Stimulated activated naive CD8-positive, alpha-beta T cell treated with anti-CD3 and anti-CD28 coated beads, Interleukin-15, amount 100 ng/mL, for 72 hours (primary cell): Measurements from ENCODE around the gene ITGB3.

Source experiments
- ATAC-seq: fragments of 150-1000 bp; cut with Tn5 transposase; 2 replicates; pipeline ENCODE4 v1.10.0; 2021; ENCODE audit warnings: mild to moderate bottlenecking, moderate library complexity
- DNase-seq, 2 donors: peaks; one replicate each; pipeline ENCODE4 v3.0.0; 2021 to 2022
- H3K27ac Mint-ChIP-seq, 2 donors: one replicate each; pipeline ENCODE4 v1.8.0; 2022; ENCODE audit warnings: mild to moderate bottlenecking in 2 of 2, mixed read lengths in 2 of 2, moderate library complexity in 2 of 2
- H3K27me3 Mint-ChIP-seq: one replicate; pipeline ENCODE4 v1.8.0; 2022; ENCODE audit warnings: mixed read lengths
- H3K4me1 Mint-ChIP-seq: one replicate; pipeline ENCODE4 v1.8.0; 2022; ENCODE audit warnings: mild to moderate bottlenecking, mixed read lengths
- H3K4me3 Mint-ChIP-seq, 2 donors: one replicate each; pipeline ENCODE4 v1.8.0; 2022; ENCODE audit warnings: mild to moderate bottlenecking in 2 of 2, mixed read lengths in 2 of 2, moderate library complexity in 1 of 2
- H3K9me3 Mint-ChIP-seq, 2 donors: one replicate each; pipeline ENCODE4 v1.8.0; 2022; ENCODE audit warnings: mixed read lengths in 2 of 2

Gene ITGB3

DNA sequence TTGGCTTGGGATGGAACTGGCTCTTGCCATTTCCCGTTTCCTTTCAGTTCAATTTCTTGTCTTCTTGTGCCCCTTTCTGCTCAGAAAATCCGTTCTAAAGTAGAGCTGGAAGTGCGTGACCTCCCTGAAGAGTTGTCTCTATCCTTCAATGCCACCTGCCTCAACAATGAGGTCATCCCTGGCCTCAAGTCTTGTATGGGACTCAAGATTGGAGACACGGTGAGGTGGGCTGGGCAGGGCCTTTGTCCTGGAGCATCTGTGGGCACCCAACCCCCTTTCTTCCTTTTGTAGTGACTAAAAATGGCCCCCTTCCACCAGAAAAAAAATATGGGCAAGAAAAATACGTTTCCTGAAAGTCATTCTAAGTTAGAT, 37.2 kb downstream of the ITGB3 start:
- no peak for DNase-seq
- Mint-ChIP-seq H3K27me3 (no peaks in the 10 kb centered on the region), H3K27ac (no peak overlapping the region), H3K9me3 (no peaks in the 10 kb centered on the region), H3K4me3 (no peak overlapping the region), H3K4me1 (no peaks in the 10 kb centered on the region)
- ATAC-seq: no peak

GRCh38 chr17:47291242-47291873, 37.7 kb downstream of the ITGB3 start:
- H3K4me1 Mint-ChIP-seq: no peaks in the 10 kb centered on the region
- no peak overlapping the region for H3K4me3 Mint-ChIP-seq

DNA sequence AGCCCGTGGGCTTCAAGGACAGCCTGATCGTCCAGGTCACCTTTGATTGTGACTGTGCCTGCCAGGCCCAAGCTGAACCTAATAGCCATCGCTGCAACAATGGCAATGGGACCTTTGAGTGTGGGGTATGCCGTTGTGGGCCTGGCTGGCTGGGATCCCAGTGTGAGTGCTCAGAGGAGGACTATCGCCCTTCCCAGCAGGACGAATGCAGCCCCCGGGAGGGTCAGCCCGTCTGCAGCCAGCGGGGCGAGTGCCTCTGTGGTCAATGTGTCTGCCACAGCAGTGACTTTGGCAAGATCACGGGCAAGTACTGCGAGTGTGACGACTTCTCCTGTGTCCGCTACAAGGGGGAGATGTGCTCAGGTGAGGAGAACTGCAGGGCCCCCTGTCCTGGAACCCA, 38.6 kb downstream of the ITGB3 start:
- no peaks in the 10 kb centered on the region for H3K4me1 Mint-ChIP-seq
- no peak for ATAC-seq
- no peak overlapping the region for H3K4me3 Mint-ChIP-seq
- no peak for DNase-seq
- H3K27ac Mint-ChIP-seq: no peak overlapping the region
- H3K9me3 Mint-ChIP-seq: no peaks in the 10 kb centered on the region
- H3K27me3 Mint-ChIP-seq: no peaks in the 10 kb centered on the region

More at GRCh38 chr17:47291242-47291873, 37.7 kb downstream of the ITGB3 start:
- H3K27ac Mint-ChIP-seq: peak overlapping the region in 1 of 2 donors; percentile 22
- ATAC-seq: no peak
- no peaks in the 10 kb centered on the region for H3K9me3 Mint-ChIP-seq
- no peaks in the 10 kb centered on the region for H3K27me3 Mint-ChIP-seq
- DNase-seq: no peak

GRCh38 chr17:47295037-47295873, 41.6 kb downstream of the ITGB3 start:
- DNase-seq: no peak
- Mint-ChIP-seq H3K27me3 (no peaks in the 10 kb centered on the region), H3K4me3 (no peak overlapping the region), H3K4me1 (no peaks in the 10 kb centered on the region), H3K27ac (peak overlapping the region in 1 of 2 donors; percentile 86), H3K9me3 (no peaks in the 10 kb centered on the region)
- ATAC-seq: no peak

- ATAC-seq (no peak), DNase-seq (no peak)
- Mint-ChIP-seq H3K27ac (no peak overlapping the region), H3K9me3 (no peaks in the 10 kb centered on the region), H3K4me1 (no peaks in the 10 kb centered on the region), H3K27me3 (no peaks in the 10 kb centered on the region), H3K4me3 (no peak overlapping the region)
These were observed 42.2 kb downstream of the ITGB3 start for GRCh38 chr17:47295874-47296255.

DNA sequence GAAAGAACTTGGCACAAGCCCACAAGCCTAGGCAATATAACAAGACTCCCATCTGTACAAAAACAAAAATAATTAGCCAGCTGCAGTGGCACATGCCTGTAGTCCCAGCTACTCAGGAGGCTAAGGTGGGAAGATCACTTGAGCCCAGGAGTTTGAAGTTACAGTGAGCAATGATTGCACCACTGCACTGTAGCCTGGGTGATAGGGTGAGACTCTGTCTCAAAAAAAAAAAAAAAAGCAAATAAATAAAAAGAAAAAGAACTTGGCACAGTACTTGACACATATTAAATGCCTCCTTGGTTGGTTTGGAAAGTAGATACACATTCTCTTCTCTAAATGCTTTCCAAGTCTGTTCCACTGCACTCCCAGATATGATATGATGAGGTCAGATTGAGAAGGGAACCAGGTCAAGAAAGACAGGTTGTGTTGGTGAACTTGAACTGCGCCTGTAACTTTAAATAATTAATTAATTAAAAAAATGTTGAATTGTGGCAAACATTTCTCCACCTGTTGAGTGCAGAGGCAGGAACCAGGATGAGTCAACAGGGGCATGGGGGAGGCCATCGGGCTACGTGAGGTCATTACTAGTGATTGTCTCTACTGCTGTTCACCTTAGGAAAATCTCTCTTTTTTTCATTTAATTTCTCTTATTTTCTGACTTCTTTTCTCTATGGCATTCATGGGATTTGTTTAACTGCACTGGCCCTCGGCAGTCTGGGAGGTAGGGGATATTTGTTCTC, 44.2 kb downstream of the ITGB3 start:
- no peak for DNase-seq
- Mint-ChIP-seq H3K9me3 (peaks cover 11 to 13% of the 10 kb centered on the region in 2 donors), H3K4me1 (no peaks in the 10 kb centered on the region), H3K27me3 (no peaks in the 10 kb centered on the region), H3K27ac (no peak overlapping the region), H3K4me3 (no peak overlapping the region)
- no peak for ATAC-seq

DNA sequence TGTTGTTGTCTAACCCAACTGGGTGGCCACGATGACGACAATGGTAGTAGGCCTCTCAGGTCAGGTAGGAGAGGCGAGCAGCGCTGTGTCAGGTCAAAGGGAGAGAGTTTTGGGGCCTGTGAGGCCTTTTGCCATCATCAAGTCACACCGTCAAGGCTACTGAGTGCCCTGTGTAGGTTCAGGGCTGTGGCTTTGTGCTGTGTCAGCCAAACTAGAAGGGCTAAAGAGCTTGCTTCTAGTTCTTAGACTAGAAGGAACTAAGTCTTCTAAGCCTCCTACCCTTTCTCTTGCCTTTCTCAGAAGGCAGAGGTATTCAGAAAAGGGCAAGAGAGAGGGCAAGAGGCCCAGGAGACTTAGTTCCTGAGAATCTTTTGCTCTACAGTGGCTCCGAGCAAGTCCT, 45.1 kb downstream of the ITGB3 start:
- Mint-ChIP-seq H3K27ac (no peak overlapping the region), H3K27me3 (no peaks in the 10 kb centered on the region), H3K4me3 (no peak overlapping the region), H3K4me1 (no peaks in the 10 kb centered on the region), H3K9me3 (peaks cover 11 to 14% of the 10 kb centered on the region in 2 donors)
- no peak for ATAC-seq
- DNase-seq: no peak

DNA sequence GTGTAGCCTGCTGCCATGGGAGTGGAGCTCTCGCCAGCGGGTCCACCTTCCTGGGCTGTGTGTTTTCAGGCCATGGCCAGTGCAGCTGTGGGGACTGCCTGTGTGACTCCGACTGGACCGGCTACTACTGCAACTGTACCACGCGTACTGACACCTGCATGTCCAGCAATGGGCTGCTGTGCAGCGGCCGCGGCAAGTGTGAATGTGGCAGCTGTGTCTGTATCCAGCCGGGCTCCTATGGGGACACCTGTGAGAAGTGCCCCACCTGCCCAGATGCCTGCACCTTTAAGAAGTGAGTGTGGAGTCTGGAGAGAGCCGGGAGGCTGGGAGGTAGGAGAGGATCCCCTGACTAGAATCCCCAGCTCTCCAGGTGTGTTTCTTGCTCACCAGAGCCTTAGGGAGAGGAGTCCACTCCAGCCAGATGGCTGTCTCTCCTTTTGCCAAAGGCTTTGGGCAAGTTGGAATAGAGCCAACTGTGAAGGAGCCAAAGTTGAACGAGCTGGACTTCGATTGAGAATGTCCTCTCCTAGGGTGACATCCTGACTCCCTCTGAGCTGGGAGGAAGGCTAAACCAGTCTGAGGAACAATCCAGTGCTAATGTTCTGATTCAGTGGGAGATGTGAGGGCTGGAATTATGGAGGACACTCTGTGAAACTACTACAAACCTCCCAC, 45.7 kb downstream of the ITGB3 start:
- H3K4me1 Mint-ChIP-seq: no peaks in the 10 kb centered on the region
- ATAC-seq: no peak
- H3K4me3 Mint-ChIP-seq: no peak overlapping the region
- peaks cover 11 to 14% of the 10 kb centered on the region in 2 donors for H3K9me3 Mint-ChIP-seq
- DNase-seq: no peak
- H3K27me3 Mint-ChIP-seq: no peaks in the 10 kb centered on the region
- H3K27ac Mint-ChIP-seq: no peak overlapping the region

DNA sequence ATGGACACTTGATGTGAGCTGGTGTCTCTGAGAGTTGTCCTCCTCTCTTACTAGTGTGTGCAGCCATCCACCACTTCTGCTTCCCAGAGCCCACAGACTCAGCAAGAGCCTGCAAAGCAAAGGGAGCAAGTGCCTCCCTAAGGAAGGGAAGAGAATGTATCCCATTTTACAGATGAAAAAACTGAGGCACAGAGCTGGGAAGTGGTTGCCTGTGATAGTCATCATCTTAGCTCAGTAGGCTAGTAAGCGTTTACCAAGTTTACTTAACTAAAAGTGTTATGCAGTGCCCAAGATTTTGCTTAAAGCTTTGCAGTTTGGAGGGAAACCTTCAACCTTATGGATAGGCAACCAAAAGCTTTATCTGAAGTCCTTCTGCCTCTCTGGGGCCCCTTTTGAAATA, 47.1 kb downstream of the ITGB3 start:
- Mint-ChIP-seq H3K27me3 (no peaks in the 10 kb centered on the region), H3K27ac (no peak overlapping the region), H3K4me3 (no peak overlapping the region), H3K9me3 (peaks cover 11 to 14% of the 10 kb centered on the region in 2 donors), H3K4me1 (peaks cover 9% of the 10 kb centered on the region)
- ATAC-seq (no peak), DNase-seq (no peak)

DNA sequence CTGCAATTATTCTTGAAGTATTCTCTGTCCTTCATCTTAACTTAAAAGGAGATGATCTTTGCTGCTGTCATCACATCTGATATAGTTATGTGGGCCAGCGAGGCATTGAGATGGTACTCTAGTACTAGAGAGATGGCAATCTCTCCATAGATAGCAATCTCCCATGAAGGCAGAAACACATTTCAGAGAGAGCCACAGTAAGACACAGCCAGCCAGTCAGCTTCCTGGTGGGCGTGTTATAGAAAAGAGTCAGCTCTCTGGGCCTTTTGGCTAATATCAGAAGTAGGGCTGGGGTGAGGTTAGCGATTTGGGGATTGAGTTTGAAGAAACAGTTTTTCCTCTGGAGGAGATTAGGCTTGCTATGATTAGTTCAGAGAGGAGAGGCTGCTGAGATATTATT, 47.5 kb downstream of the ITGB3 start:
- DNase-seq (no peak), ATAC-seq (no peak)
- H3K27ac Mint-ChIP-seq: no peak overlapping the region
- peaks cover 11 to 14% of the 10 kb centered on the region in 2 donors for H3K9me3 Mint-ChIP-seq
- H3K4me1 Mint-ChIP-seq: peaks cover 13% of the 10 kb centered on the region
- H3K4me3 Mint-ChIP-seq: no peak overlapping the region
- no peaks in the 10 kb centered on the region for H3K27me3 Mint-ChIP-seq

- H3K4me1 Mint-ChIP-seq: peaks cover 16% of the 10 kb centered on the region
- no peak overlapping the region for H3K4me3 Mint-ChIP-seq
- DNase-seq: no peak
- peak overlapping the region in 1 of 2 donors; percentile 22 for H3K27ac Mint-ChIP-seq
- peaks cover 11 to 14% of the 10 kb centered on the region in 2 donors for H3K9me3 Mint-ChIP-seq
- ATAC-seq: no peak
- H3K27me3 Mint-ChIP-seq: no peaks in the 10 kb centered on the region
These were observed 48.2 kb downstream of the ITGB3 start for GRCh38 chr17:47301831-47302230.

DNA sequence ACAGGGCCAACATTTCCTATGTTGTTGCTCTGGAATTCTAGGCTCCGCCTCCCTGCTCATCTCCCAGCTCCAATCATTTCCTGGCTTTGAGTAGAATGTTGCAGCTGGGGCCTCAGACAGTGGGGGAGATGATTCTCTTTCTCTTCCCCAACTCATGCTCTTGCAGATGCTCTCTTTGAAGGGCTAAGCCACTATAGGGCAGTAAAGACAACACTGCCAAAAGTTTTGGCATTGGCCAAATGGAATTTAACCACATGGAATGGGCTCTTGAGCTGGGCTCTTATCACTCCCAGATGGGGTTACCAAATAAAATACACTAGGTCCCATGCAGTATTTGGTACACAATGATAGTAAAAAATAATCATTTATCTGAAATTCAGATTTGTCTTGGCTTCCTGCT, 50.6 kb downstream of the ITGB3 start:
- DNase-seq (no peak), ATAC-seq (no peak)
- Mint-ChIP-seq H3K9me3 (peaks cover 11 to 14% of the 10 kb centered on the region in 2 donors), H3K27me3 (no peaks in the 10 kb centered on the region), H3K4me3 (no peak overlapping the region), H3K4me1 (peaks cover 16% of the 10 kb centered on the region), H3K27ac (peak overlapping the region in 1 of 2 donors; percentile 83)

- peak; percentile 77 for ATAC-seq
- H3K4me3 Mint-ChIP-seq: no peak overlapping the region
- peaks cover 11 to 14% of the 10 kb centered on the region in 2 donors for H3K9me3 Mint-ChIP-seq
- DNase-seq: no peak
- peaks cover 16% of the 10 kb centered on the region for H3K4me1 Mint-ChIP-seq
- peak overlapping the region; percentile 0 to 6 for H3K27ac Mint-ChIP-seq
- H3K27me3 Mint-ChIP-seq: no peaks in the 10 kb centered on the region
These were observed 51.8 kb downstream of the ITGB3 start for GRCh38 chr17:47305302-47305923.

DNA sequence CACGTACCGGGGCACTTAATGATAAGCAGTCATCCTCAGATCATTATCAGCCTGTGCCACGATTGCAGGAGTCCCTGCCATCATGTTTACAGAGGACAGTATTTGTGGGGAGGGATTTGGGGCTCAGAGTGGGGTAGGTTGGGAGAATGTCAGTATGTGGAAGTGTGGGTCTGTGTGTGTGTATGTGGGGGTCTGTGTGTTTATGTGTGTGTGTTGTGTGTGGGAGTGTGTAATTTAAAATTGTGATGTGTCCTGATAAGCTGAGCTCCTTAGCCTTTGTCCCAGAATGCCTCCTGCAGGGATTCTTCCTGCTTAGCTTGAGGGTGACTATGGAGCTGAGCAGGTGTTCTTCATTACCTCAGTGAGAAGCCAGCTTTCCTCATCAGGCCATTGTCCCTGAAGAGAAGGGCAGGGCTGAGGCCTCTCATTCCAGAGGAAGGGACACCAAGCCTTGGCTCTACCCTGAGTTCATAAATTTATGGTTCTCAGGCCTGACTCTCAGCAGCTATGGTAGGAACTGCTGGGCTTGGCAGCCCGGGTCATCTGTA, 56.6 kb downstream of the ITGB3 start:
- H3K27ac Mint-ChIP-seq: peak overlapping the region in 1 of 2 donors; percentile 63
- ATAC-seq (no peak), DNase-seq (no peak)
- no peaks in the 10 kb centered on the region for H3K27me3 Mint-ChIP-seq
- no peak overlapping the region for H3K4me3 Mint-ChIP-seq
- peaks cover 12% of the 10 kb centered on the region for H3K4me1 Mint-ChIP-seq
- H3K9me3 Mint-ChIP-seq: no peaks in the 10 kb centered on the region

DNA sequence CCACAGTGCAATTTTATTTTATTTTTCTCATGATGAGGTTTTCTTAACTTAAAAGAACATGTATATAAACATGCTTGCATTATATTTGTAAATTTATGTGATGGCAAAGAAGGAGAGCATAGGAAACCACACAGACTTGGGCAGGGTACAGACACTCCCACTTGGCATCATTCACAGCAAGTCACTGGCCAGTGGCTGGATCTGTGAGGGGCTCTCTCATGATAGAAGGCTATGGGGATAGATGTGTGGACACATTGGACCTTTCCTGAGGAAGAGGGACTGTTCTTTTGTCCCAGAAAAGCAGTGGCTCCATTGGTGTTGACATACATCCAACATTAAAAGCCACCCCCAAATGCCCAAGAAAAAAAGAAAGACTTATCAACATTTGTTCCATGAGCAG, 57.8 kb downstream of the ITGB3 start:
- H3K27me3 Mint-ChIP-seq: no peaks in the 10 kb centered on the region
- no peaks in the 10 kb centered on the region for H3K9me3 Mint-ChIP-seq
- peak overlapping the region in 1 of 2 donors; percentile 21 for H3K27ac Mint-ChIP-seq
- no peak for ATAC-seq
- H3K4me3 Mint-ChIP-seq: no peak overlapping the region
- no peak for DNase-seq
- peaks cover under 1% of the 10 kb centered on the region for H3K4me1 Mint-ChIP-seq
